ENCODE measurements around the gene CCDC120.

Gene CCDC120

DNA sequence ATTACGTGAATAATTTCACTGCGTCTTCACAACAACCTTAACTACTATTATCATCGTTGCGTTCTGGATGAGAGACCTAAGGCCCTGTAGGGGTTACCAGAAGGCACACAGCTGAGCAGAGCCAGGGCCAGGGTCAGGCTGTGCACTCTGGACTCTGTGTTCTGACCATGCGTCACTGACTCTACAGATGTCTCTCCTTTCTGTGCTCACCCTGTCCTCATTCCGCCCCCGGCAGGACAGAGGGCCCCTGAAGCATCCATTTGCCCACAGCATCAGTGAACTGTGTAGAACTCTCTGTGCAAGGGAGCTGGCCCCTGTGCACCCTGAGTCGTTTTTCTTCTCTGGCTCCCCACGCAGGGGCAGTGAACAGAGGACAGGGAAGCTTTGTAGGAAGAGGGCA lies 43.4 kb downstream of the CCDC120 start:
- DNase-seq = no peak

DNA sequence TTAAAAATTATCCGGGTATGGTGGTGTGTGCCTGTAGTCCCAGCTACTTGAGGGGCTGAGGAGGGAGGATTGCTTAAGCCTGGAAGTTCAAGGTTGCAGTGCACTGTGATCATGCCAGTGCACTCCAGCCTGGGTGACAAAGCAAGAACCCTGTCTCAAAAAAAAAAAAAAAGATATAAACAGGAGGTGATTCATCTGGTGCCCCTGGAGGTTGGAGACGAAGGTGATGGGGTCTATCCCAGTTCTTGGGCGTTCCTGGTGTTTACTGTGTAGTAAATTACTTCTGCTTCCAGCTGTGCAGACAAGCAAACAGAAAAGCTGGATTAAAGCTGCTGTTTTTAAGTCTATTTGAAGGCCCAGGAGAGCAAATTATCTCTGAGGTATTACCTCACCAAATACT lies 44.8 kb downstream of the CCDC120 start:
- DNase-seq = no peak

DNA sequence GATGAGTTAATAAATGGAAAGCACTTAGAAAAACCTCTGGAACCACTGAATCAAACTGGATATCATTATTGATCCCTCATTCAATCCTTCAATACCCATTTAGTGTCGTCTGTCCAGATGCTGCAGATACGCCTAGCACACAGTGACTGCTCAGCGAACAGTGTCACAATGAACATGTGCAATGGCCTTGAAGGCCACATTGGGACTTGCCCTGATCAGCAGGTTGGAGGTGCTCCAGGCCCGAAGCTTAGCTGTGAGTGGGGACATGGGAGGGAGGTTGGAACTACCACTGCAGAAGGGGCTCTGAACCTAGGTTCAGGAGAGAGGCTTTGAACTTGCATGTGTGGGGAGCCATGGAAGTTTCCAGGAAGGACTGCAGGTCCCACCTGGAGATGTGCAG lies 47.5 kb downstream of the CCDC120 start:
- no peak for DNase-seq

- no peak for DNase-seq
Observed at GRCh38 chrX:49106930-49107329, 48.1 kb downstream of the CCDC120 start.

DNA sequence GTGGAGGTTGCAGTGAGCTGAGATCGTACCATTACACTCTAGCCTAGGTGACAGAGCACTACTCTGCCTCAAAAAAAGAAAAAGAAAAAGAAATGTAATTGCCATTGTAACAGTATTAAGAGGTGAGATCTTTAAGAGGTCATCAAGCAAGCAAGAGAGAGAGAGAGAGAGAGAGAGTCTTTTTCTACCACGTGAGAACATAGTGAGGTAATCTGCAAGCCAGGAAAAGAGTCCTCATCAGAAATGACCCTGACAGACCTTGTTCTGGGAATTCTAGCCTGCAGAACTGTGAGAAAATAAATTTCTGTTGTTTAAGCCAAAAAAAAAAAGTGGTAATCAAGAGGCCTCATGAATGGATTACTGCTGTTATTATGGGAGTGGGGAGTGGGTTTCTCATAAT lies 49.8 kb downstream of the CCDC120 start:
- DNase-seq = no peak

DNA sequence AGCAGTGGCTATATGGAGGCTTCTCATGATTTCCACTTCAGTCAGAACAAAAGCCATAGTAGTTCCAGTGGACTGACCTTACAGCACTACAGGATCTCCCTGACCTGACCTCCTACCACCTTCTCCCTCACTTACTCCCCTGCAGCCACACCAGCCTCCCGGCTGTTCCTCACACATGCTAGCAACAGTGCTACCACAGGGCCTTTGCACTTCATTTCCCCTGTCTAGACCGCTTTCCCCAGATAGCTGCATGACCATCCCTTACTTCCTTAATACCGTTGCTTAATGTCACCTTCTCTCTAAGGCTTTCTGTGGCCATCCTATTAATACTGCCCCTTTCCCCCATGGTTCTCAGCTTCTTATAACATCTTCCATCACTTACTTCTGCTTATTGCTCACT lies 51.6 kb downstream of the CCDC120 start:
- no peak for DNase-seq

- DNase-seq = no peak
Observed at GRCh38 chrX:49111791-49112190, 53.0 kb downstream of the CCDC120 start.

DNA sequence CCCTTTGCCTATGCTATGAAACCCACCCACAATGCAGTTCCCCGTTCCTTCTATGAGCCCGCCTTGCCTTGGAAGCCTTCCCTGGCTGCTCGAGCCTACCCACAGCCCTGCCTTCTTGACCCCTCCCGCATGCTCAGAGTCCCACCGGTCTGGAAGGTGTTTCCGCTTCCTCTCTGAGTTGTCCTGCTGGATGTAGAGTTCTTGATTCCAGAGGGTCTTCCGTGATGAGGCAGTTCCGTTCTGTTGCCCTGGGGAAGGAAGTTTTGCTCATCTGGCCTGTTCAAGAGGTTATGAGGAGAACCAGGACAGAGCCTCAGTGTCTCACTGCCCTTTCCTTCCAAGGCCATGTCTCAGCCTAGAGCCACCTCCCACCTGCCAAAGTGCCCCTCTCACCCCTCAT lies 57.3 kb downstream of the CCDC120 start:
- no peak for DNase-seq

GRCh38 chrX:49116716-49117115 lies 57.9 kb downstream of the CCDC120 start:
- DNase-seq = no peak

GRCh38 chrX:49117581-49117980 lies 58.8 kb downstream of the CCDC120 start:
- DNase-seq = no peak

Data from activated CD8-positive, alpha-beta memory T cell treated with anti-CD3 and anti-CD28 coated beads for 24 hours (primary cell).